ENCODE results near the gene GRAMD1A. TPM values are rescaled to one million over a fixed set of nuclear protein-coding genes. Genes with fewer than 3 reads are reported as not detected.

GRAMD1A gene
- total RNA-seq, 4 donors from 2014 or later, result 27.8 to 55.3 (median 52.1) TPM

GRCh38 chr19:34960103-34960805 lies 39.9 kb upstream of the GRAMD1A start:
- Histone ChIP-seq H3K9me3 (peaks cover 18 to 66% (median 58%) of the 10 kb centered on the region in 4 donors), H3K4me1 (peaks cover 0 to 39% (median 29%) of the 10 kb centered on the region in 4 donors), H3K27ac (replicated peaks in 1 of 4) (no peak overlapping the region), H3K36me3 (peaks cover 44 to 64% (median 52%) of the 10 kb centered on the region in 4 donors), H3K27me3 (no peaks in the 10 kb centered on the region), H3K4me3 (no peak overlapping the region)
- TF ChIP-seq POLR2AphosphoS5 (IDR thresholded peaks at IDR 0.05) (no peak), EP300 (IDR thresholded peaks at IDR 0.05) (no peak), CTCF (IDR thresholded peaks at IDR 0.05) (no peak), POLR2A (IDR thresholded peaks at IDR 0.05; ENCODE audit: low read depth) (no peak)
- no peak for DNase-seq (ENCODE audit: extremely low spot score)
- 92% methylated on average over 8 of the region's 8 CpGs for WGBS
- intact Hi-C loops (cut with DNase I), result no loop called here

- Histone ChIP-seq H3K4me3 (peak overlapping the region in 2 of 4 donors; percentile 2 to 11), H3K36me3 (peaks cover 44 to 55% (median 50%) of the 10 kb centered on the region in 4 donors), H3K9me3 (peaks cover 18 to 59% (median 51%) of the 10 kb centered on the region in 4 donors), H3K27ac (replicated peaks in 1 of 4) (no peak overlapping the region), H3K4me1 (peaks cover 0 to 39% (median 29%) of the 10 kb centered on the region in 4 donors), H3K27me3 (no peaks in the 10 kb centered on the region)
- 98% methylated on average over 12 of the region's 12 CpGs for WGBS
- DNase-seq (ENCODE audit: extremely low spot score), result no peak
- TF ChIP-seq CTCF (IDR thresholded peaks at IDR 0.05), result no peak
- no peak for TF ChIP-seq POLR2A (IDR thresholded peaks at IDR 0.05; ENCODE audit: low read depth)
- TF ChIP-seq EP300 (IDR thresholded peaks at IDR 0.05), result no peak
- TF ChIP-seq POLR2AphosphoS5 (IDR thresholded peaks at IDR 0.05), result no peak
- intact Hi-C loops (cut with DNase I), result no loop called here
These were observed 39.0 kb upstream of the GRAMD1A start for GRCh38 chr19:34960940-34961679.

GRCh38 chr19:34961775-34962686 lies 38.1 kb upstream of the GRAMD1A start:
- Histone ChIP-seq H3K36me3 (peaks cover 40 to 46% (median 42%) of the 10 kb centered on the region in 4 donors), H3K27me3 (no peaks in the 10 kb centered on the region), H3K4me1 (peaks cover 0 to 39% (median 29%) of the 10 kb centered on the region in 4 donors), H3K4me3 (peak overlapping the region; percentile 11 to 98 (median 96)), H3K27ac (replicated peaks in 1 of 4) (peak overlapping the region in 2 of 4 donors; percentile 11 to 30), H3K9me3 (peaks cover 18 to 50% (median 42%) of the 10 kb centered on the region in 4 donors)
- 65% methylated on average over 5 of the region's 5 CpGs for WGBS
- TF ChIP-seq POLR2AphosphoS5 (IDR thresholded peaks at IDR 0.05) (peak; percentile 48 to 56), POLR2A (IDR thresholded peaks at IDR 0.05; ENCODE audit: low read depth) (no peak)
- intact Hi-C loops (cut with DNase I), result no loop called here
- DNase-seq (ENCODE audit: extremely low spot score), result no peak

GRCh38 chr19:34962687-34963572 lies 37.2 kb upstream of the GRAMD1A start:
- Histone ChIP-seq H3K27ac (replicated peaks in 1 of 4) (peak overlapping the region; percentile 68 to 81 (median 74)), H3K9me3 (peaks cover 14 to 41% (median 33%) of the 10 kb centered on the region in 4 donors)

More at GRCh38 chr19:34962687-34963572, 37.2 kb upstream of the GRAMD1A start:
- no peaks in the 10 kb centered on the region for H3K27me3 ChIP-seq
- H3K36me3 ChIP-seq, result peaks cover 31 to 37% (median 33%) of the 10 kb centered on the region in 4 donors
- WGBS, result 36% methylated on average over 14 of the region's 14 CpGs
- peak overlapping the region; percentile 78 to 98 (median 96) for H3K4me3 ChIP-seq
- no peak for TF ChIP-seq POLR2AphosphoS5 (IDR thresholded peaks at IDR 0.05)
- TF ChIP-seq POLR2A (IDR thresholded peaks at IDR 0.05; ENCODE audit: low read depth), result no peak
- no peak for TF ChIP-seq CTCF (IDR thresholded peaks at IDR 0.05)
- no peak for TF ChIP-seq EP300 (IDR thresholded peaks at IDR 0.05)
- intact Hi-C loops (cut with DNase I), result no loop called here
- DNase-seq (ENCODE audit: extremely low spot score), result no peak
- H3K4me1 ChIP-seq, result peaks cover 0 to 39% (median 29%) of the 10 kb centered on the region in 4 donors
